IMR-90 (cell line): ENCODE measurements around the gene RENBP. TPM values are rescaled to one million over a fixed set of nuclear protein-coding genes. Genes with fewer than 3 reads are reported as not detected.

Source experiments
- ATAC-seq: fragments of 200-7000 bp; cut with Tn5 transposase; 2 replicates; pipeline ENCODE4 v1.9.1; 2020; ENCODE audit warnings: low read depth, mild to moderate bottlenecking, moderate library complexity
- BruUV-seq: library from RNA; stranded (reverse); fragments of 400-500 nt; replicated peaks from 2 replicates; lab custom pipeline; 2021; lab: Mats Ljungman, UMichigan
- CTCF ChIA-PET: fragments of 300-600 bp; formaldehyde crosslinking; extraction: SDS; loops from one replicate; lab custom pipeline; 2021; ENCODE audit warnings: antibody characterized with exemption; lab: Yijun Ruan, JAX
- POLR2A ChIA-PET: fragments of 300-600 bp; sonication (Branson Sonifier 250); formaldehyde crosslinking; loops from one replicate; lab custom pipeline; 2022; ENCODE audit warnings: antibody characterized with exemption; ENCODE audit not compliant: unreplicated experiment; lab: Charles Lee
- DNase-seq: peaks from one replicate; pipeline ENCODE4 v3.0.0; 2013
- H2AFZ ChIP-seq: replicated peaks from 2 replicates; pipeline ENCODE3; 2013; ENCODE audit warnings: low read length, mild to moderate bottlenecking; ENCODE audit not compliant: poor library complexity
- H2AK5ac ChIP-seq: 2 replicates; pipeline ENCODE4 v1.6.1; 2013; ENCODE audit warnings: low read depth, low read length, inconsistent platforms
- H2AK9ac ChIP-seq: replicated peaks from 2 replicates; pipeline ENCODE3; 2013; ENCODE audit warnings: mild to moderate bottlenecking, low read depth, low read length, moderate library complexity; ENCODE audit not compliant: poor library complexity
- H2BK120ac ChIP-seq: 2 replicates; pipeline ENCODE4 v1.6.1; 2013; ENCODE audit warnings: low read depth, low read length, inconsistent platforms
- H2BK15ac ChIP-seq: 3 replicates; pipeline ENCODE4 v1.6.1; 2013; ENCODE audit warnings: low read depth, low read length, inconsistent platforms
- H2BK20ac ChIP-seq: 2 replicates; pipeline ENCODE4 v1.6.1; 2013; ENCODE audit warnings: low read depth, mild to moderate bottlenecking, inconsistent platforms, low read length, moderate library complexity
- H2BK5ac ChIP-seq: 2 replicates; pipeline ENCODE4 v1.6.1; 2013; ENCODE audit warnings: mild to moderate bottlenecking, low read depth, low read length, inconsistent platforms; ENCODE audit not compliant: poor library complexity, severe bottlenecking
- H3K14ac ChIP-seq: replicated peaks from 2 replicates; pipeline ENCODE4 v1.6.1; 2013; ENCODE audit warnings: low read depth, low read length, inconsistent platforms
- H3K18ac ChIP-seq: 2 replicates; pipeline ENCODE4 v1.6.1; 2013; ENCODE audit warnings: low read depth, low read length, control low read depth
- H3K23ac ChIP-seq: 2 replicates; pipeline ENCODE4 v1.6.1; 2013; ENCODE audit warnings: low read depth, low read length, inconsistent platforms
- H3K27ac ChIP-seq: 2 replicates; pipeline ENCODE4 v1.5.1; 2013; ENCODE audit warnings: mild to moderate bottlenecking, control low read depth, low read length; ENCODE audit not compliant: insufficient read depth
- H3K27me3 ChIP-seq: 2 replicates; pipeline ENCODE4 v1.6.1; 2013; ENCODE audit warnings: low read length; ENCODE audit not compliant: control insufficient read depth, insufficient read depth
- H3K36me3 ChIP-seq: 2 replicates; pipeline ENCODE4 v1.6.1; 2013; ENCODE audit warnings: low read length, mixed read lengths; ENCODE audit not compliant: control insufficient read depth, insufficient read depth
- H3K4ac ChIP-seq: 2 replicates; pipeline ENCODE4 v1.6.1; 2013; ENCODE audit warnings: low read depth, low read length, inconsistent platforms
- H3K4me1 ChIP-seq: 2 replicates; pipeline ENCODE4 v1.6.1; 2013; ENCODE audit warnings: low read length, mixed read lengths; ENCODE audit not compliant: control insufficient read depth, insufficient read depth
- H3K4me2 ChIP-seq: 2 replicates; pipeline ENCODE4 v1.6.1; 2013; ENCODE audit warnings: low read depth, mild to moderate bottlenecking, control low read depth, low read length, moderate library complexity
- H3K4me3 ChIP-seq: 2 replicates; pipeline ENCODE4 v1.5.1; 2013; ENCODE audit warnings: low read depth, mild to moderate bottlenecking, control low read depth, low read length, moderate library complexity; ENCODE audit not compliant: insufficient read depth
- H3K56ac ChIP-seq: 2 replicates; pipeline ENCODE4 v1.6.1; 2013; ENCODE audit warnings: low read length, inconsistent platforms; ENCODE audit not compliant: insufficient read depth; ENCODE audit errors: extremely low read depth
- H3K79me1 ChIP-seq, 2 experiments: 2 replicates each; pipeline ENCODE4 v1.6.1; 2013; ENCODE audit warnings: low read length in 2 of 2, inconsistent platforms in 1 of 2, low read depth in 1 of 2
- H3K9ac ChIP-seq: 2 replicates; pipeline ENCODE4 v1.6.1; 2013; ENCODE audit warnings: low read depth, low read length, control low read depth
- H3K9me1 ChIP-seq: 2 replicates; pipeline ENCODE4 v1.6.1; 2013; ENCODE audit warnings: low read length, inconsistent platforms; ENCODE audit not compliant: insufficient read depth
- H3K9me3 ChIP-seq: 2 replicates; pipeline ENCODE4 v1.6.1; 2013; ENCODE audit warnings: low read length; ENCODE audit not compliant: control insufficient read depth, insufficient read depth
- H4K20me1 ChIP-seq: 2 replicates; pipeline ENCODE4 v1.6.1; 2013; ENCODE audit warnings: low read length, inconsistent platforms; ENCODE audit not compliant: insufficient read depth
- H4K5ac ChIP-seq: 2 replicates; pipeline ENCODE4 v1.6.1; 2013; ENCODE audit warnings: mild to moderate bottlenecking, low read depth, low read length, control low read depth
- H4K8ac ChIP-seq, 2 experiments: 2 replicates each; pipeline ENCODE4 v1.6.1; 2013; ENCODE audit warnings: low read depth in 2 of 2, low read length in 2 of 2, control low read depth in 1 of 2, inconsistent platforms in 1 of 2
- H4K91ac ChIP-seq: 2 replicates; pipeline ENCODE4 v1.6.1; 2013; ENCODE audit warnings: low read depth, low read length, inconsistent platforms; ENCODE audit not compliant: insufficient read depth
- MXI1 ChIP-seq: IDR thresholded peaks from 2 replicates; pipeline ENCODE4 v1.6.1; 2012; ENCODE audit warnings: low read depth, mild to moderate bottlenecking, low read length, moderate library complexity, borderline replicate concordance
- POLR2A ChIP-seq: IDR thresholded peaks from 2 replicates; pipeline ENCODE4 v1.6.1; 2012; ENCODE audit warnings: mild to moderate bottlenecking, low read depth, low read length
- RAD21 ChIP-seq: IDR thresholded peaks from 2 replicates; pipeline ENCODE4 v1.6.1; 2012; ENCODE audit warnings: low read length, improper control_type of control experiment
- RCOR1 ChIP-seq: IDR thresholded peaks from 2 replicates; pipeline ENCODE4 v1.6.1; 2012; ENCODE audit warnings: mild to moderate bottlenecking, low read length, improper control_type of control experiment; ENCODE audit not compliant: insufficient replicate concordance
- SMC3 ChIP-seq: fragments of 150-350 bp; IDR thresholded peaks from 2 replicates; pipeline ENCODE4 v1.6.1; 2016; ENCODE audit warnings: low read depth, mild to moderate bottlenecking, antibody characterized with exemption, low read length, moderate library complexity
- WGBS, 2 experiments: methylation state at CpG; one replicate each; pipeline versions ENCODE4 v1.1.5 to v1.1.7; 2013; ENCODE audit warnings: missing lambda C conversion rate in 2 of 2; ENCODE audit not compliant: insufficient read length in 1 of 2; ENCODE audit errors: extremely low coverage in 2 of 2; 5-methylcytosine and 5-hydroxymethylcytosine counted together
- dilution Hi-C: fragments of 300-500 bp; cut with HindIII; formaldehyde crosslinking; loops from one replicate; pipeline ENCODE4 v1.14.3; 2018; ENCODE audit warnings: low sequenced_read_pairs; ENCODE audit not compliant: unreplicated experiment
- in situ Hi-C: fragments of 300-500 bp; cut with MboI; formaldehyde crosslinking; loops from 3 replicates; pipeline ENCODE4 v1.14.3; 2019; ENCODE audit warnings: low sequenced_read_pairs, inconsistent platforms, mixed read lengths
- intact Hi-C: fragments of 100-400 bp; cut with micrococcal nuclease; formaldehyde crosslinking; loops from 2 replicates; pipeline ENCODE4 v1.10.0; 2022
- polyA plus RNA-seq, 3 experiments: library from polyadenylated mRNA; depleted of rRNA; stranded (reverse); fragments of >200 nt; gene quantifications; 2 replicates each; pipeline ENCODE4 v1.2.3, GENCODE V29; 2012; ENCODE audit warnings: low replicate concordance in 1 of 3
- total RNA-seq: library from RNA; depleted of rRNA; stranded (reverse); fragments of >200 nt; gene quantifications from 2 replicates; pipeline ENCODE4 v1.2.3, GENCODE V29; 2012

Gene RENBP
- total and polyA plus RNA-seq, 2 of the 4 experiments (the other 2 are of a cell fraction), result 0.15 to 0.18 TPM

DNA sequence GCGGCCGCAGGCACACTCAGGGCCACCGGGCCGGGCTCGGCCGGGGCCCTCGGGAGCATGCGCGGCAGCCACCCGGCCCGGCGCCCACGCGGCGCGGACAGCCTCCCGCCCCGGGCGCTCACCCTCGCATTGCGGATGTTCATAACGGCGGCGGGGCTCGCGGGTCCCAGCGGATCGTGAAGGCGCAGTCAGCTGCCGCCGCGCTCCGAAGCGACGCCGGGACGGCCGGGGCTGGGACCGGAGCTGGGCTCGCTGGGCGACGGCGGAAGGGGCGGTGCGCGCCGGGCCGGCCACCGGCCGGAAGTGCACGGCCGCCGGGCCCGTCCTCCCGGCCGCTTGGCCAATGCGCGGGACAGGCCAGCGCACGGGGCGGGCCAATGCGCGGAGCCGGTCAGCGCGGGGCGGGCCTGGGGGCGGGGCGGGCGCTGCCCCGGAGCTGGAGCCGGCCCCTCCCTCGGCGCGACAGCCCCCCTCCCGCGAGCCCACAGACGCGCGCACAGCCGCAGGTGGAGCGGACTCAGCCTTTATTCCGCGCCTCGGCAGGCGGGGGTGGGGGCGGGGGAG, 9.6 kb downstream of the RENBP start, which contains the start of gene NAA10:
Gene NAA10, minus strand, starts transcription at position 276 of the 564 bp plus-strand sequence. Its CDS starts 133 bp downstream, at position 143.
- intact Hi-C loops, result no loop called here
- Histone ChIP-seq H2BK20ac (no peak within 1 kb of the TSS), H3K9me3 (no peaks in the 10 kb centered on the region), H3K23ac (peak within 1 kb of the TSS; percentile 78), H2BK120ac (no peak within 1 kb of the TSS), H2BK15ac (no peak within 1 kb of the TSS), H3K9me1 (no peaks in the 10 kb centered on the region), H3K4me2 (peak within 1 kb of the TSS; percentile 93), H3K27ac (peak within 1 kb of the TSS; percentile 46), H2AK9ac (peak within 1 kb of the TSS; percentile 96), H4K91ac (no peak within 1 kb of the TSS; the same call in 1 of the 2 replicates), H3K79me1 (peaks cover 4 to 9% of the 10 kb centered on the region in 2 experiments; a peak in 2 of 4 replicates), H3K36me3 (peaks cover 21% of the 10 kb centered on the region), H3K4ac (peak within 1 kb of the TSS; percentile 83), H4K8ac (peak within 1 kb of the TSS in 1 of 2 experiments; percentile 24; a peak in 2 of 4 replicates), H3K56ac (0 out of 2 replicates have a peak within 1 kb of the TSS, but pooled peaks have one; percentile 41), H3K9ac (peak within 1 kb of the TSS; percentile 79), H3K4me1 (peaks cover 2% of the 10 kb centered on the region; the same call in 1 of the 2 replicates), H3K18ac (no peak within 1 kb of the TSS), H4K5ac (no peak within 1 kb of the TSS), H3K4me3 (peak within 1 kb of the TSS; percentile 97), H4K20me1 (peaks cover 20% of the 10 kb centered on the region), H3K14ac (peak within 1 kb of the TSS; percentile 87), H2BK5ac (peak within 1 kb of the TSS; percentile 77), H3K27me3 (peaks cover 2% of the 10 kb centered on the region; the same call in 1 of the 2 replicates), H2AFZ (peak within 1 kb of the TSS; percentile 93), H2AK5ac (peak within 1 kb of the TSS; percentile 82)
- BruUV-seq, result no TSS peak
- ChIA-PET CTCF (interaction anchor here (1.2 kb wide), 1 partner anchor 12 kb away, joined by 7 read pairs; no protein-coding TSS in a partner anchor), POLR2A (no interaction called here)
- ATAC-seq, result peak; percentile 99
- dilution Hi-C loops, result no loop called here
- in situ Hi-C loops, result no loop called here
- TF ChIP-seq RAD21 (no peak), MXI1 (peak; percentile 42; the same call in 1 of the 2 replicates), RCOR1 (no peak), POLR2A (0 out of 2 replicates have a peak, but pooled peaks have one; percentile 44), SMC3 (no peak)
- peak; percentile 63 for DNase-seq
- WGBS, 2 experiments, result 45% methylated on average over 20 of the region's 87 CpGs; no CpG with 5 or more reads in 1 of the 2 experiments
